Left kidney (tissue), 2 donors: ENCODE results near the gene AFAP1. TPM values are rescaled to one million over a fixed set of nuclear protein-coding genes. Genes with fewer than 3 reads are reported as not detected.

Source experiments
- DNase-seq: peaks from one replicate; pipeline ENCODE4 v3.0.0-alpha.2; 2013
- polyA plus RNA-seq: library from polyadenylated mRNA; unstranded; fragments of 120-200 nt; gene quantifications from one replicate; pipeline ENCODE4 v1.2.1, GENCODE V29; 2013; ENCODE audit not compliant: insufficient read length

AFAP1 gene
- polyA plus RNA-seq, 1 donor = 21.7 TPM

- DNase-seq = no peak
Observed at GRCh38 chr4:7805533-7806337, 133.9 kb downstream of the AFAP1 start.

GRCh38 chr4:7804756-7805385, 134.8 kb downstream of the AFAP1 start:
- no peak for DNase-seq

GRCh38 chr4:7803992-7804755, 135.5 kb downstream of the AFAP1 start:
- DNase-seq = no peak

- no peak for DNase-seq
Observed at GRCh38 chr4:7803371-7803770, 136.3 kb downstream of the AFAP1 start.

- DNase-seq = no peak
Observed at GRCh38 chr4:7802093-7802726, 137.5 kb downstream of the AFAP1 start.

GRCh38 chr4:7801641-7802040, 138.0 kb downstream of the AFAP1 start:
- no peak for DNase-seq

GRCh38 chr4:7801001-7801400, 138.7 kb downstream of the AFAP1 start:
- DNase-seq = no peak

- DNase-seq = no peak
Observed at GRCh38 chr4:7800410-7800809, 139.3 kb downstream of the AFAP1 start.

- no peak for DNase-seq
Observed at GRCh38 chr4:7799736-7800135, 139.9 kb downstream of the AFAP1 start.

GRCh38 chr4:7799306-7799705, 140.4 kb downstream of the AFAP1 start:
- DNase-seq = no peak

- no peak for DNase-seq
Observed at GRCh38 chr4:7798178-7798995, 141.3 kb downstream of the AFAP1 start.

GRCh38 chr4:7797330-7797729, 142.3 kb downstream of the AFAP1 start:
- DNase-seq = no peak

- DNase-seq = no peak
Observed at GRCh38 chr4:7795983-7796382, 143.7 kb downstream of the AFAP1 start.

- no peak for DNase-seq
Observed at GRCh38 chr4:7793186-7793585, 146.5 kb downstream of the AFAP1 start.

- no peak for DNase-seq
Observed at GRCh38 chr4:7792616-7793015, 147.0 kb downstream of the AFAP1 start.

- DNase-seq = no peak
Observed at GRCh38 chr4:7790999-7791398, 148.7 kb downstream of the AFAP1 start.

- DNase-seq = no peak
Observed at GRCh38 chr4:7790023-7790422, 149.6 kb downstream of the AFAP1 start.

GRCh38 chr4:7788694-7789425, 150.8 kb downstream of the AFAP1 start:
- no peak for DNase-seq

GRCh38 chr4:7788193-7788592, 151.5 kb downstream of the AFAP1 start:
- no peak for DNase-seq

GRCh38 chr4:7787681-7788141, 151.9 kb downstream of the AFAP1 start:
- DNase-seq = no peak

GRCh38 chr4:7787067-7787466, 152.6 kb downstream of the AFAP1 start:
- no peak for DNase-seq
